Central memory CD4-positive, alpha-beta T cell (primary cell): Measurements from ENCODE around the gene ATF5.
A peak's percentile ranks its signal among the peaks of the same experiment; 100 is the strongest.

Experiments
- DNase-seq: peaks from one replicate; pipeline ENCODE4 v3.0.0; 2022
- total RNA-seq, 3 experiments: gene quantifications; one replicate each; lab custom pipeline; 2026; lab: John Stamatoyannopoulos, UW

ATF5 gene, protein sequence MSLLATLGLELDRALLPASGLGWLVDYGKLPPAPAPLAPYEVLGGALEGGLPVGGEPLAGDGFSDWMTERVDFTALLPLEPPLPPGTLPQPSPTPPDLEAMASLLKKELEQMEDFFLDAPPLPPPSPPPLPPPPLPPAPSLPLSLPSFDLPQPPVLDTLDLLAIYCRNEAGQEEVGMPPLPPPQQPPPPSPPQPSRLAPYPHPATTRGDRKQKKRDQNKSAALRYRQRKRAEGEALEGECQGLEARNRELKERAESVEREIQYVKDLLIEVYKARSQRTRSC
- total RNA-seq, result 4.5 to 30.3 (median 20.6) reads per million in 3 experiments

GRCh38 chr19:49929121-49929610 is at the start of gene ATF5, which contains the start of gene NUP62:
Gene ATF5, plus strand, starts transcription at chr19:49929205. Its CDS starts 1,646 bp downstream, at chr19:49930851.
Gene NUP62, minus strand, starts transcription at chr19:49929504. Its CDS starts 19,697 bp downstream, at chr19:49909807.
- peak; percentile 89 for DNase-seq

DNA sequence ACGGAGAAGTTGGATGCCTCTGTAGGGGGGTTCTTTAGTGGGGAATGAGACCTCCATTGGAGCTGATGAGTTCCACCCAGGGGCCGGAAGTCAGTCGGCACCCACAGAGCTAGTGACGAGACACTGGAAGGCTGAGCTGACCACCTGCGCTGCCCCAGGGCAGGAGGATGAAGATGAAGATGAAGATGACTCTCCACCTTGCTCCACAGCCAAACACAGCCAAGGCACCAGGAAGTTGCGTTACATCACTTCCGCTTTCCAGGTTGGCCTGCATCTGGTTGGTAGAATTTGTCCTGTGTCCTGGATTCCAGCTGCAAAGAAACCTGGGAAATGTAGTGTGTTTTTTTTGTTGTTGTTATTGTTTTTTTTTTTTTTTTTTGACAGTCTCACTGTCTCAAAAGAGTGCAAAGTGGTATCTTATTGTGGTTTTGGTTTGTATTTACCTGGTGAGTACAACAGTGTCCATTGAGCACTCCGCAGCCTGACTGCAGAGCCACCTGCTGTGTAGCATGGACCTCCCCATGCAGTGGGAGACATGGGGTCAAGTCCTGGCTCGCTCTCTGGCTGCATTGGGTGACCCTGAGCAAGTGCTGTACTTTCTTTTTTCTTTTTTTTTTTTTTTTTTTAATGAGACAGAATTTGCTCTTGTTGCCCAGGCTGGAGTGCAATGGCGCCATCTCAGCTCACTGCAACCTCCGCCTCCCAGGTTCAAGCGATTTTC is 49.6 kb upstream of the ATF5 start:
- no peak for DNase-seq

DNA sequence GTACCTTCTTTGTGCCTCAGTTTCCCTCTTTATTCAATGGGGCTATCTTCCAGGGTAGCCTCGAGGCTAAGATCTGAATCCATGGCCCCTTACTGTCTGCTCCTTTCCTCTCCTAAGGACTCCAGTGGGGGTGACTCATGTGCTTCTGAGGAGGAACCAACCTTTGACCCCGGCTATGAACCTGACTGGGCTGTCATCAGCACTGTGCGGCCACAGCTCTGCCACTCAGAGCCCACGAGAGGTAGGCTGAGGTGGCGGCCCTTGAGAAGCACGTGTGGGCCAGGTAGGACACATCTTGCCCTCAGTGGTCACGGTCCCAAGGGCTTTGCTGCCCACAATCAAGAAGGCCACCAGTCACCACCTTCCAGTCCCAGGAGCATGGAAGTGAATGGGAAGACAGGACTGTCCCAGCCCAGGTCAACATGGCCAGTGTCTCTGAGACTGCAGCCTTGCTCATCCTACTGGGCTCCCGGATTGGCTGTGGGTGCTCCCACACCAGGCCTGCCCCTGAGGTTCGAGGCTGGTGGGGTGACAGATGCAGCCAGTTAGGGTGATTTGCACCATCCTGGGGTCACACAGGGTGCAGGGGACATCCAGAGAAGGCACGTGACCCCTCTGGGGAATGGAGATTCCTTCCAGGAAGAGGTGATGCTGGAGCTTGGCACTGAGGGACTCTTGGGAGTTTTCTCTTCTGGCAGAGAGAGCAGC is 48.7 kb upstream of the ATF5 start:
- DNase-seq, result no peak

DNA sequence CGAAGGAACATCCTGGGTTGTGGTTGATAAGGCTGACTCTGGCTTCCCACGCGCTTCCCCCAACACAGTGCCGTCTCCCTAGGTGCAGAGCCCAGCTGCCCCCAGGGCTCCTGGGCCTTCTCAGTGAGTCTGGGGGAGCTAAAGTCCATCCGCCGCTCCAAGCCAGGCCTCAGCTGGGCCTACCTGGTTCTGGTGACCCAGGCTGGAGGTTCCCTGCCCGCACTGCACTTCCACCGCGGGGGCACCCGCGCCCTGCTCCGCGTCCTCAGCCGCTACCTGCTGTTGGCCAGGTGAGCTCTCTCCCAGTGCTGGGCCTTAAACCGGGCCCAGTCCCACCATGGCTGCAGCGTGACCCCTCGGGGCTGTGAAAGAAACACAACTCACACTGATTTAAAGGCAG is 47.8 kb upstream of the ATF5 start:
- no peak for DNase-seq

DNA sequence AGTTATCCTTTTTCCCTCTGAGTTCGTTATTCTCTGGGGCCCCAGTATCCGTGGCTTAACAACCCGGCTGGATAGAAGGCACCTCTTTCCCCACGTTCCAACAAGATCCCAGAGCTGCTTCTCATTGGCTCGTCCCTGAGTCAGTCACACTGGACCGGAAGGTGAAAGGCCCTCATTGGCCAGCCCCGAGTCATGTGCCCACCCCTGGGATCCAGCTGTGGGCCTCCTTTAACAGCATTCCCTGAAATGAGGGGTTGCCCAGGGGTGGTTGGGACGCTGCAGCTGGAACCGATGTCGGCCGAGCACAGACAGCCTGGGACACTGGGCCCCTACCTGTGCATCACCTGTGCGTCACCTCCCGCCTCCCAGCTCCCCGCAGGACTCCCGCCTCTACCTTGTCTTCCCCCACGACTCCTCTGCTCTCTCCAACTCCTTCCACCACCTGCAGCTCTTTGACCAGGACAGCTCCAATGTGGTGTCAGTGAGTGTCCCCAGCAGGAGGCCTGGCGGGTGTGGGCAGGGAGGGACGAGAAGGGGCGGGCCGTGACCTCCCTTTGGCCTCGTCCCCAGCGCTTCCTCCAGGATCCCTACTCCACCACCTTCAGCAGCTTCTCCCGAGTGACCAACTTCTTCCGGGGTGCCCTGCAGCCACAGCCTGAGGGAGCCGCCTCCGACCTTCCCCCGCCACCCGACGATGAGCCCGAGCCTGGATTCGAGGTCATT is 47.2 kb upstream of the ATF5 start:
- no peak for DNase-seq

GRCh38 chr19:49882643-49883042 is 46.4 kb upstream of the ATF5 start:
- no peak for DNase-seq

DNA sequence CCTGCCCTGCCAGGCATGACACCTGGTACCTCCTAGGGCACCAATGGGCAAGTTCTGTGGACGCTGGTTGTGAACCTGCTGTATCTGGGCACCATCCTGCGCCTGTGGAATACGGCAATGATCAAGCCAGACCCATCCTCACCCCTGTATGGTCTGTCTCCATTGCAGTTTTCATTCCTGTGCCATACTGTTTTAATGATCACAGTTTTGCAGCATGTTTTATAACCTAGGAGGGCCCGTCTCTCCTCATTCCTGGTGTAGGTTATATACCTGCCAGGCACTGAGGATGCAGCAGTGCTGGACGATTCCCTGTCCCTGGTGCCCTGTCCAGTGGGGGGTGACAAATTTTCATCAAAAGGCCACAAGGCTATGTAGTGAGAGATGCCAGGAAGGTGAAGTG is 45.9 kb upstream of the ATF5 start:
- DNase-seq, result no peak

GRCh38 chr19:49884109-49884508 is 44.9 kb upstream of the ATF5 start:
- no peak for DNase-seq

- no peak for DNase-seq
Observed at GRCh38 chr19:49884760-49885159, 44.2 kb upstream of the ATF5 start.

DNA sequence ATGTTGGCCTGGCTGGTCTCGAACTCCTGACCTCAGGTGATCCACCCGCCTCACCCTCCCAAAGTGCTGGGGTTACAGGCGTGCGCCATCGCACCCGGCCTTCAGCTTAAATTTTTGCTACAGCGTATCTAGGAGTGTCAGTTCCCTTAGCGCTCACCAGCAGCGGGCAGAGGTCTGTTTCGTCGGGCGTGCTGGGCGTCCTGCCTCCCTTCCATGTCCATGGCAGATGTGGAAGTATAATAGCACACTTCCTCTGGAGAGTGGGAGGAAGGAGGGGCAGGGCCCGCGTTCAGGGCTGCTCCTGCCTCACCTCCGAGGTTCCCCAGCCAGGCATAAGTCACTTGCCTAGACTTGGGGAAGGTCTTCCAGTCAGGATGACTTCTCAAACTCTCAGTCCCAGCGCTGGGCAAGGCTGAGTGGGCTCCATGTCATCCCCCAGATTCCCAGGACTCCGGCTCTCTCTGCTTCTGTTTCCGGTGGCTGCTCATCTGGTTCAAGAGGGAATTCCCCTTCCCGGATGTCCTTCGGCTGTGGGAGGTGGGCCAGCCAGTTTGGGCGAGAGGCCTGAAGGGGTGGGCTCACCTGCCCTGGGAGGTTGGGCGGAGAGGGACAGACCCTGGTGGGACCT is 41.9 kb upstream of the ATF5 start:
- DNase-seq, result no peak

GRCh38 chr19:49887665-49888509 is 41.1 kb upstream of the ATF5 start:
- DNase-seq, result no peak

GRCh38 chr19:49888510-49888824 is 40.5 kb upstream of the ATF5 start:
- DNase-seq, result no peak

- no peak for DNase-seq
Observed at GRCh38 chr19:49889038-49889686, 39.8 kb upstream of the ATF5 start.

- peak; percentile 72 for DNase-seq
Observed at GRCh38 chr19:49889687-49890348, 39.2 kb upstream of the ATF5 start.

- peak; percentile 48 for DNase-seq
Observed at GRCh38 chr19:49890349-49891311, 38.4 kb upstream of the ATF5 start.

GRCh38 chr19:49891393-49891792 is 37.6 kb upstream of the ATF5 start:
- DNase-seq, result no peak

GRCh38 chr19:49892716-49893115 is 36.3 kb upstream of the ATF5 start:
- no peak for DNase-seq

GRCh38 chr19:49894011-49894664 is 34.9 kb upstream of the ATF5 start:
- DNase-seq, result no peak
